ENCODE measurements around the gene POF1B. TPM values are rescaled to one million over a fixed set of nuclear protein-coding genes. Genes with fewer than 3 reads are reported as not detected.

The POF1B gene
- total RNA-seq, 1 donor from 2014 or later: 4.7 TPM

DNA sequence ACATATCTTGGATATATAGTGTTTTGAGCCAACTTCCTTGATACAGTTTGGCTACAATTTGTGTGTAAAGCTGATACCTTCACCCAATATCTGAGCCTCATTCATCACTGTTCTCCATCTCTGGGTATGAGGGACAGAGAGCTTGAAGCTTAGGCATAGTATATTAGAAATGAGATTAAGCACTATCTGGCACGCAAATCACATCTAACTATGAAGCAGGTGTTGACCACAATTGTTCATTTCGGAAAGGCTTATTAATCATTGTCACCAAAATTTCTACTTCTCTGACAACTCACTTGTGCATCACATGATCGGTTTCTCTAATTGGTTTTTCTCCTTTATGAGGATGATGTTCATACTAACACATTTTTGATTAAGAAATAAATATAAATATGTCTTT lies 2.1 kb upstream of the POF1B start:
- Histone ChIP-seq H3K27me3 (ENCODE audit: low read depth) (no peaks in the 10 kb centered on the region), H3K4me3 (no peak overlapping the region), H3K9me3 (replicated peaks) (no peaks in the 10 kb centered on the region), H3K4me1 (no peaks in the 10 kb centered on the region), H3K27ac (replicated peaks) (no peak overlapping the region), H3K36me3 (no peaks in the 10 kb centered on the region)
- intact Hi-C loops (cut with micrococcal nuclease): no loop called here
- TF ChIP-seq, protein P1, sequence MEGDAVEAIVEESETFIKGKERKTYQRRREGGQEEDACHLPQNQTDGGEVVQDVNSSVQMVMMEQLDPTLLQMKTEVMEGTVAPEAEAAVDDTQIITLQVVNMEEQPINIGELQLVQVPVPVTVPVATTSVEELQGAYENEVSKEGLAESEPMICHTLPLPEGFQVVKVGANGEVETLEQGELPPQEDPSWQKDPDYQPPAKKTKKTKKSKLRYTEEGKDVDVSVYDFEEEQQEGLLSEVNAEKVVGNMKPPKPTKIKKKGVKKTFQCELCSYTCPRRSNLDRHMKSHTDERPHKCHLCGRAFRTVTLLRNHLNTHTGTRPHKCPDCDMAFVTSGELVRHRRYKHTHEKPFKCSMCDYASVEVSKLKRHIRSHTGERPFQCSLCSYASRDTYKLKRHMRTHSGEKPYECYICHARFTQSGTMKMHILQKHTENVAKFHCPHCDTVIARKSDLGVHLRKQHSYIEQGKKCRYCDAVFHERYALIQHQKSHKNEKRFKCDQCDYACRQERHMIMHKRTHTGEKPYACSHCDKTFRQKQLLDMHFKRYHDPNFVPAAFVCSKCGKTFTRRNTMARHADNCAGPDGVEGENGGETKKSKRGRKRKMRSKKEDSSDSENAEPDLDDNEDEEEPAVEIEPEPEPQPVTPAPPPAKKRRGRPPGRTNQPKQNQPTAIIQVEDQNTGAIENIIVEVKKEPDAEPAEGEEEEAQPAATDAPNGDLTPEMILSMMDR (IDR thresholded peaks at IDR 0.05; ENCODE audit: borderline replicate concordance): no peak
- no peak for DNase-seq

DNA sequence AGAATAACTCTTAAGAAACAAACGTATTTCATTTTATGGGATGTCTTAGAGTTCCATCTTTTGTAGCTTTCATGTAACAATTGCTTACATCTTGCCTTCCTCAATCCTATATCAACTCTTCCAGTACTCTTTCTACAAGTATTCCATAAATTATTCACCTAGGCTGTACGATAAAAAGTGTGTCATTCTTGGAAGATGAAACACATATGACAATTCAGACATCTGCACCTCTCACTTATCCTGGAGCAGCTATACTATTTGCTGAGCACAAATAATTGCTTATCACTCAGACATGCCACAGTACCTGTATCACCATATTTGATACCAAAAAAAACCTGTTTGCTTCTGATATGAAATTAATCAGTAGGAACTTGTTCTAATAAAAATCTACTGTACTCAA lies 1.0 kb downstream of the POF1B start:
- no peak for DNase-seq
- Histone ChIP-seq H3K9me3 (replicated peaks) (no peaks in the 10 kb centered on the region), H3K4me3 (peak overlapping the region; percentile 43), H3K27me3 (ENCODE audit: low read depth) (no peaks in the 10 kb centered on the region), H3K27ac (replicated peaks) (no peak overlapping the region), H3K4me1 (no peaks in the 10 kb centered on the region), H3K36me3 (no peaks in the 10 kb centered on the region)
- TF ChIP-seq, protein P1 (IDR thresholded peaks at IDR 0.05; ENCODE audit: borderline replicate concordance): no peak
- intact Hi-C loops (cut with micrococcal nuclease): no loop called here

DNA sequence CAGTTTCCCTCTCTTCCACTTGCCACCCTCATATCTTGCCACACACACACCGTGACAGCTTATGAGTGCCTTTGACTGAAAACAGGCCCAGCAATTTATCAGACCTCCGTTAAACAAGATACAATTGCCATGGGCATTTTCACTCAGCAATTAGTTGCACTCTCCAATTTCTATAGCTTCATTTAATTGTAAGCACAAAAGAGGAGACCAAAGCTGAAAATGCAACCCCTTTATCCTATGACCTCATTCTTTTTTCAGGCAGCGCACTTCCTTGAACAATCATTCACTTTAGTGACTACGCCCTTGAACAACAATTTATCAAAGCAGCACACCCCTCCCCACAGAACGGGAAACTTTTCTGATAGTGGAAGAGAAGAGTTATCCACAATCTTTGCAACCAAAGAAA lies 4.1 kb downstream of the POF1B start:
- H3K4me1 ChIP-seq: no peaks in the 10 kb centered on the region
- intact Hi-C loops (cut with micrococcal nuclease): no loop called here
- H3K9me3 ChIP-seq (replicated peaks): no peaks in the 10 kb centered on the region
- no peaks in the 10 kb centered on the region for H3K27me3 ChIP-seq (ENCODE audit: low read depth)
- TF ChIP-seq, protein P1 (IDR thresholded peaks at IDR 0.05; ENCODE audit: borderline replicate concordance): no peak
- peak overlapping the region; percentile 19 for H3K27ac ChIP-seq (replicated peaks)
- no peak for DNase-seq
- no peaks in the 10 kb centered on the region for H3K36me3 ChIP-seq
- peak overlapping the region; percentile 25 for H3K4me3 ChIP-seq

DNA sequence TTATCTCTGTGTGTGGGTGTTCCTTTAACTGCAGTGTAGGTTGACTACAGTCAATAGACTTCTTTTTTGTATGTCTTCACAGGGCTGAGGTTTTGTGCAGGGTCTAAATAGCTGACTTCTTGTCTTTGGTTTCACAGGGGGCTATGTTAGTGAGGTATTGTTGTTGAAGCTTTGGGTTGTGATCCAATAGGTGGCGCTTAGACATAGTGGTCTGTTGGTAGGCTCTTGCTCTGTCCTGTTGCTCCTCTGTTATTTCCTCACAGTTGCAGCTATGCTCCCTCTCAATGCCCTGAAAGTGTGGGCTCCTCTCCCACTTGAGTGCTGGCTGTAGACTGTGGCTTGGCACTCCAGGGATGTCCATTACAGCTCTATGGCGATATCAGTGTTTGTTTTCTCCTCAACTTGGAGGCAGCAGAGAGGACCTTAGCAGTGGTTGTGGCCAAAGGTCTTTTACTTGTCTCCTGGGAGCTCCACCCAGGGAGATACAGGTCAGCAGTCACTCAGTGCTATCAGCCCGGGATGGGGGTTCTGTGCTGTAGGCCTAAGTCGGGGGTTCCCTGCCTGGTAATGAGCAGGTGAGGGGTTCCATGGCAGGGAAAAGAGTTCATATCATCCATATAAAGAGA lies 14.0 kb downstream of the POF1B start:
- H3K9me3 ChIP-seq (replicated peaks): no peaks in the 10 kb centered on the region
- no peaks in the 10 kb centered on the region for H3K36me3 ChIP-seq
- intact Hi-C loops (cut with micrococcal nuclease): no loop called here
- TF ChIP-seq, protein P1 (IDR thresholded peaks at IDR 0.05; ENCODE audit: borderline replicate concordance): no peak
- H3K27ac ChIP-seq (replicated peaks): no peak overlapping the region
- no peak overlapping the region for H3K4me3 ChIP-seq
- no peak for DNase-seq
- H3K4me1 ChIP-seq: no peaks in the 10 kb centered on the region
- no peaks in the 10 kb centered on the region for H3K27me3 ChIP-seq (ENCODE audit: low read depth)

DNA sequence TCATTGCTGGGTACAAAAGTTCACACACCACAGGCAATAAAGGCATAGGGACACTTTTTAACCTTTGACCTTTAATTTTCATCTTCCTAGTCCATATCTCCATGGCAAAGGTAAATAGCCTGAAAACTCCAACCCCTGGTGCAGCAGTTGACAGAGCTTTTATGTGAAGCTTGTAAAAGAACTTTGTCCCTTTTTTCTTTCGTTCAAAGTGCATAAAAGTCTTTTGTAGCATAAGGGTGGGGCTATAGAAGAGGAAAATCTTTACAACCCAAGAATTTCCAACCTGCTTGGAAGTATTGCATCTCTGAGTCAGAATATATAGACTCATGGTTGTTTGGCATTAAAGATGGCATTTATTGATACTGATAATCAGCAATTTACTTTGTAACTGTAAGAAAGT lies 20.4 kb downstream of the POF1B start:
- H3K27ac ChIP-seq (replicated peaks): no peak overlapping the region
- H3K36me3 ChIP-seq: no peaks in the 10 kb centered on the region
- DNase-seq: no peak
- H3K27me3 ChIP-seq (ENCODE audit: low read depth): no peaks in the 10 kb centered on the region
- H3K9me3 ChIP-seq (replicated peaks): no peaks in the 10 kb centered on the region
- TF ChIP-seq, protein P1 (IDR thresholded peaks at IDR 0.05; ENCODE audit: borderline replicate concordance): no peak
- no peaks in the 10 kb centered on the region for H3K4me1 ChIP-seq
- intact Hi-C loops (cut with micrococcal nuclease): no loop called here
- H3K4me3 ChIP-seq: no peak overlapping the region

All from left ventricle myocardium inferior (tissue), 1 donor.